Measurements from ENCODE around the gene SPRR2E.

GRCh38 chr1:153072806-153073726 lies 21.3 kb downstream of the SPRR2E start:
- TF ChIP-seq RAD21 (IDR thresholded peaks at IDR 0.05; ENCODE audit: low read depth), result no peak
- TF ChIP-seq CEBPB (IDR thresholded peaks at IDR 0.05), result no peak
- no peak for TF ChIP-seq TAF1 (IDR thresholded peaks at IDR 0.05; ENCODE audit: low read depth)
- TF ChIP-seq EP300 (IDR thresholded peaks at IDR 0.05; ENCODE audit: borderline replicate concordance), result no peak
- TF ChIP-seq CREB1 (IDR thresholded peaks at IDR 0.05; ENCODE audit: low read depth), result no peak
- no peak for TF ChIP-seq FOXM1 (IDR thresholded peaks at IDR 0.05; ENCODE audit: borderline replicate concordance, low read depth)
- no peak for TF ChIP-seq TCF12 (IDR thresholded peaks at IDR 0.05; ENCODE audit: low read depth)
- no peak for TF ChIP-seq TEAD4 (IDR thresholded peaks at IDR 0.05)
- TF ChIP-seq YY1 (IDR thresholded peaks at IDR 0.05; ENCODE audit: low read depth), result no peak
- no peak for TF ChIP-seq NFIC (IDR thresholded peaks at IDR 0.05)
- no peak for TF ChIP-seq REST (IDR thresholded peaks at IDR 0.05; ENCODE audit: low read depth)
- no peak for TF ChIP-seq EGR1 (IDR thresholded peaks at IDR 0.05)
- no peak for TF ChIP-seq MAX (IDR thresholded peaks at IDR 0.05)
